ENCODE measurements around the gene NRN1L. TPM values are rescaled to one million over a fixed set of nuclear protein-coding genes. Genes with fewer than 3 reads are reported as not detected.

Gene NRN1L
- total RNA-seq, 4 donors from 2014 or later, result 1.2 to 2.4 TPM; not detected in 2

GRCh38 chr16:67919622-67920221 is 35.0 kb downstream of the NRN1L start:
- no peaks in the 10 kb centered on the region for H3K27me3 ChIP-seq
- H3K27ac ChIP-seq, result peak overlapping the region in 3 of 4 donors; percentile 19 to 72 (median 42)
- H3K4me3 ChIP-seq, result no peak overlapping the region
- peaks cover 0 to 94% (median 24%) of the 10 kb centered on the region in 3 donors for H3K4me1 ChIP-seq
- H3K9me3 ChIP-seq, result no peaks in the 10 kb centered on the region
- TF ChIP-seq EP300 (IDR thresholded peaks at IDR 0.05) (no peak), POLR2AphosphoS5 (IDR thresholded peaks at IDR 0.05) (no peak), POLR2A (IDR thresholded peaks at IDR 0.05) (no peak), CTCF (IDR thresholded peaks at IDR 0.05) (no peak)
- peak; percentile 51 for ATAC-seq
- WGBS, 2 donors (ENCODE audit: low coverage in 1 of 2), result 38 to 61% methylated on average over 2 to 6 of the region's 6 CpGs
- peaks cover 0 to 47% of the 10 kb centered on the region in 2 donors for H3K36me3 ChIP-seq

- H3K27me3 ChIP-seq, result no peaks in the 10 kb centered on the region
- no peak for TF ChIP-seq EP300 (IDR thresholded peaks at IDR 0.05)
- TF ChIP-seq POLR2A (IDR thresholded peaks at IDR 0.05), result no peak
- TF ChIP-seq POLR2AphosphoS5 (IDR thresholded peaks at IDR 0.05), result no peak
- no peak for TF ChIP-seq CTCF (IDR thresholded peaks at IDR 0.05)
- no peak for ATAC-seq
- H3K27ac ChIP-seq, result peak overlapping the region in 1 of 4 donors; percentile 46
- H3K9me3 ChIP-seq, result no peaks in the 10 kb centered on the region
- peaks cover 0 to 32% of the 10 kb centered on the region in 2 donors for H3K36me3 ChIP-seq
- 53% methylated on average over 2 of the region's 5 CpGs; no CpG with 5 or more reads in 1 of the 2 donors for WGBS, 2 donors (ENCODE audit: low coverage in 1 of 2)
- no peak overlapping the region for H3K4me3 ChIP-seq
- peaks cover 0 to 86% (median 24%) of the 10 kb centered on the region in 3 donors for H3K4me1 ChIP-seq
Observed at GRCh38 chr16:67922221-67922620, 37.5 kb downstream of the NRN1L start.

- WGBS, 2 donors (ENCODE audit: low coverage in 1 of 2), result 63 to 76% methylated on average over 1 to 5 of the region's 8 CpGs
- H3K27me3 ChIP-seq, result no peaks in the 10 kb centered on the region
- peaks cover 0 to 36% of the 10 kb centered on the region in 2 donors for H3K36me3 ChIP-seq
- no peak for TF ChIP-seq POLR2AphosphoS5 (IDR thresholded peaks at IDR 0.05)
- no peak overlapping the region for H3K4me3 ChIP-seq
- ATAC-seq, result no peak
- peak overlapping the region in 1 of 4 donors; percentile 46 for H3K27ac ChIP-seq
- peaks cover 0 to 86% (median 21%) of the 10 kb centered on the region in 3 donors for H3K4me1 ChIP-seq
- H3K9me3 ChIP-seq, result no peaks in the 10 kb centered on the region
Observed at GRCh38 chr16:67922740-67923139, 38.1 kb downstream of the NRN1L start.

GRCh38 chr16:67923414-67924116 is 38.9 kb downstream of the NRN1L start:
- peaks cover 0 to 45% of the 10 kb centered on the region in 2 donors for H3K36me3 ChIP-seq
- TF ChIP-seq CTCF (IDR thresholded peaks at IDR 0.05) (no peak), POLR2AphosphoS5 (IDR thresholded peaks at IDR 0.05) (no peak)
- H3K9me3 ChIP-seq, result no peaks in the 10 kb centered on the region
- no peak overlapping the region for H3K4me3 ChIP-seq
- H3K27ac ChIP-seq, result peak overlapping the region in 3 of 4 donors; percentile 25 to 48 (median 46)
- no peaks in the 10 kb centered on the region for H3K27me3 ChIP-seq
- H3K4me1 ChIP-seq, result peaks cover 0 to 85% (median 21%) of the 10 kb centered on the region in 3 donors
- WGBS, 2 donors (ENCODE audit: low coverage in 1 of 2), result 60 to 66% methylated on average over 2 to 3 of the region's 10 CpGs
- ATAC-seq, result no peak

- no peaks in the 10 kb centered on the region for H3K9me3 ChIP-seq
- peak overlapping the region in 3 of 4 donors; percentile 25 to 48 (median 46) for H3K27ac ChIP-seq
- H3K36me3 ChIP-seq, result peaks cover 0 to 48% of the 10 kb centered on the region in 2 donors
- no peak for TF ChIP-seq POLR2AphosphoS5 (IDR thresholded peaks at IDR 0.05)
- no peak for TF ChIP-seq CTCF (IDR thresholded peaks at IDR 0.05)
- TF ChIP-seq POLR2A (IDR thresholded peaks at IDR 0.05), result no peak
- no peak for TF ChIP-seq EP300 (IDR thresholded peaks at IDR 0.05)
- WGBS, 2 donors (ENCODE audit: low coverage in 1 of 2), result no CpG with 5 or more reads among the region's 10 CpGs
- no peak overlapping the region for H3K4me3 ChIP-seq
- H3K4me1 ChIP-seq, result peaks cover 0 to 78% (median 21%) of the 10 kb centered on the region in 3 donors
- ATAC-seq, result no peak
- no peaks in the 10 kb centered on the region for H3K27me3 ChIP-seq
Observed at GRCh38 chr16:67924140-67924906, 39.6 kb downstream of the NRN1L start.

Measured in gastroesophageal sphincter (tissue), 4 donors.